GM19099 (cell line): ENCODE results near the gene TCF7L2.

ENCODE experiments used
- POLR2A ChIP-seq: IDR thresholded peaks from 3 replicates; pipeline ENCODE4 v1.6.1; 2011; ENCODE audit warnings: low read depth; ENCODE audit not compliant: insufficient read length; ENCODE audit errors: extremely low read depth

Gene TCF7L2

DNA sequence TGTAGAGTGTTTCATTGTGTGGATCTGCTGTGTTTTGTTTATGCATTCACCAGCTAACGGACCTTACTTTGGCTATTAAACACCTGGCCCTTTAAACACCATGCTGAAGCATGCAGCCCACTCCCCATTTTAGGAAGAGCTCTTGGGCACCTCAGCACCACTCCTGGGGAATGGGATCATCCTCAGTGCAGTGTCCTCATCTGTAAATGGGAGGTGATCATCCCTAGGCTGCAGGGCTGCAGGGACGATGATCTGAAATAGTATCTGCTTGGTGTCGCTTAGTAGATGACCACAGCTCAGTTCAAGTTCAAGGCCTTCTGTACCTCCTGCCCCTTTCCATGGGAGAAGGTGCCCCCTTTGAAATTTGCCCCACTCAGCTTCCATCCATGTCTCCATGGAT lies 229.9 kb downstream of the TCF7L2 start:
- no peak for TF ChIP-seq POLR2A

DNA sequence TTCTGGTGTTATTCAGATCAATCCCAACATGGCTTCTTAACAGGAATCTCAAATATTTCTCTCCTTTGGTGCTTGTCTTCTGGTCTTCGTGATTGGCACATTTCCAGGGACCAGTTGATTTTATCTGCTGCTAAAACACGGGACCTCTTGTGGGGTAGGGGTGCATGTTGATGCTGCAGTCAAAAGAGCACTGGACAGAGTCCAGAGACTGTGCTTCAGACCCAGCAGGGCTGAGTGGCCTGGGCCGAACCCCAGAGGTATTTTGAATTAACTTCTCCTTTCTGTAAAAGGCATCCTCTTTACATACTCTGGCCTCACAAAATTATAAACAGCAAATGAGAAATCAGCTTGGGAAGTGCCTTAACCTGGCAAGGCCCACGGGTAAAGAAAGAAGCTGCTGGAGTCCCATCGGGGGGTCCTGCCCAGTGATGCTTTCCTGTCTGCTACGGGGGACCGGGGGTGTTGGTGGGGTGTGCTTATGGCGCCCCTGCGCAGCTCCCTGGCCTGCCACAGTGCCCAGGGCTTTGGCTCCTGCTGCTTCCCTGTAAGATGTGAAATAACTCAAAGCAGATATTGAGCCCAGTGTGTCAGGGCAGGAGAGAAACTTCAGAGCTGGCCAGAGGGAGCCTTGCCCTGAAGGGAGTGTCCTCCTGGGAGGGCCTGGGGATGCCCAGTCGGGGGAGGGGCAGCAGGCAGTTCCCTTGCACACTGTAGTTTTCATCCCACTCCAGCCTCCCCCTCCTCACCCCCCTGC lies 230.5 kb downstream of the TCF7L2 start:
- no peak for TF ChIP-seq POLR2A

- no peak for TF ChIP-seq POLR2A
Measured at GRCh38 chr10:113182154-113182553, 232.1 kb downstream of the TCF7L2 start.

GRCh38 chr10:113183573-113183972 lies 233.5 kb downstream of the TCF7L2 start:
- no peak for TF ChIP-seq POLR2A

DNA sequence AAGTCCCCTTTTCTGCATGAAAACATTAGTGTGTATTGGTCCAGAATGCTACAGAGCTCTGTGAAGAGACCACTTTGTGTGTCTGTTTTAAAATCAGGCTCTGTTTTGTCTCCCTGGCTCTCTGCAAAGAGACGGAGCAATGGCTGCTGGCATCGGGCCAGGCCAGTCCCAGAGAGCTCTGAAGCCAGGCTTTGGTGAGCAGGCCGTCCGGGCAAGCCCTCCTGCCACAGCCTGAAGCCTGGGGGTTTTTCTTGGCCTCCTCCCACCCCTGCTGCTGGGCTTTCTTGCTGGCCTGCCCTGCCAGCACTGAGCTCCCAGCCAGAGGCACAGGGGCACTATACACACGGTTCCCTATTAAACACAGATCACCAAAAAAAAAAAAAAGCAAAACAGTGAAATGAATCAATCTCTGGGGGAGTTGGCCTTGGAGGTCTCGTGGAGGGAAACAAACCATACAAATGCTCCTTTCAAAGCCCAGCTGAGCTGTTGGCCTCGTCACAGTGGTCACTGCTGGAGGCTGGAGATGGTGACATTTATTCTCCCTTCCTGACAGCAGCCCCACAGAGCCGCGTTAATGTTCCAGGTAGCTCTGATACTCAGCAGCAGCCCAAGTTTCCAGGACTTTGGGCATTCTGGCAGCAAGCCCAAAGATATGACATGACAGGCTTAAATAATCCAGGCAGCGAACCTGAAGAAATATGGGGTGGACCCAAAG lies 237.2 kb downstream of the TCF7L2 start:
- TF ChIP-seq POLR2A = no peak

DNA sequence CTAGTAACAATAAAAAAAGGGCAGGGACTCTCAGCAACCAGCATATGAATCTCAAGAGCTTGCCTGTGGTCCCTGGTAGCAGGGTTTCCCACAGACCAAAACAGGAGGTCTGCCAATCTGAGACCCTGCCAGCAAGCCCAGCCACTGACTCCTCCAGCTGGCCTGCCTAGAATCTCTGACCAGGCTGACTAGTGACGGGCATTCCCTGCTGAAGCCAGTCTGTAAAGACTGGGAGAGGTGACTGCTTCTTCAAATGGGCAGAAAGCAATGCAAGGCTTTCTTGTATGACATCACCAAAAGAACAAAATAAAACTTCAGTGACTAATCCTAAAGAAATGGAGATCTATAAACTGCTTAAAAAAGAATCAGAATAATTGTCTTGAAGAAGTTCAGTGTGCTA lies 249.4 kb downstream of the TCF7L2 start:
- TF ChIP-seq POLR2A = no peak

DNA sequence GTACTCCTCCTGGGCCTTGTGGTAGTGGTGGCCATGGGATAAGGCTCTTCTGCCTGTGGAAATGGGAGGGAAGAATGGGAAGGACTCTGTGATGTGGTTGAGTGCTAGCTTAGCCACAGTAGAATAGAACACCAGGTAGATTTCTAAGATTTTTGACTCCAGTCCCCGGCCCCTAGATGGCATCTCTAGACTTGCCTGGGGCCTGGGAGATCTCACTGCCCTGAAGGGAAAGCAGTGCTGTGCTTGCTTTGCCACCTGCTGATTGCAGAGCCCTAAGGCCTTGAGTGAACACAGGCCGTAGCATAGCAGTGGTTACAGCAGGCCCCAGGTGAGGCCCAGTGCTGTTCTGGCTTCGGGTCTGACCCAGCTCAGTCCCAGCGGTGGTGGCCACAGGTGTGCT lies 252.0 kb downstream of the TCF7L2 start:
- TF ChIP-seq POLR2A = no peak

DNA sequence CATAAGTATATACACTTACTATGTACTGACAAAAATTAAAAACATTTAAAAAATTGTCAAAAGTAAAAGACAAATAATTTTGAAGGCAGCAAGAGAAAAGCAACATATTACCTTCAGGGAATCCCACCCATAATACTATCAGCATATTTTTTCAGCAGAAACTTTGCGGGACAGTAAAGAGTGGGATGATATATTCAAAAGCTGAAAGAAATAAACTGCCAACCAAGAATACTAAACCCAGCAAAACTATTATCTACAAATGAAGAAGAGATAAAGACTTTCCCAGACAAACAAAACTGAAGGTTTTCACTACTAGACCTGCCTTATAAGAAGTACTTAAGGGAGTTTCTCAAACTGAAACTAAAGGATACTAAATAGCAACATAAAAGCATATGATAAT lies 257.9 kb downstream of the TCF7L2 start:
- TF ChIP-seq POLR2A = no peak

DNA sequence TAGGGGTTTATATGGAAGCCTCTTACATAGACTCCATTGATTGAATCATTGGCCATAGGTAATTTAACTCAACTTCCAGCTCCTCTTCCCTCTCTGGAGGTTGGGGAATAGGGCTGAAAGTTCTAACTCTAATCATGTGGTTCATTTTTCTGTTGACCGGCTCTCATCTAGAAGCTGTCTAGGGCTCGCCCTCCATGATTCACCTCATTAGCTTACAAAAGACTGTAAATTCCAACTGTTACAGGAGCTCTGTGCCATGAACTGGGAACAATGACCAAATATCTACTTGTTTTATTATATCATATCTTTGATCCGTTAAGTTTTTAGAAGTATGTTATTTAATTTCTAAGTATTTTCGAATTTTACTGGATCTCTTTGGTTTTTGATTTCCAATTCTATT lies 263.0 kb downstream of the TCF7L2 start:
- TF ChIP-seq POLR2A = no peak

DNA sequence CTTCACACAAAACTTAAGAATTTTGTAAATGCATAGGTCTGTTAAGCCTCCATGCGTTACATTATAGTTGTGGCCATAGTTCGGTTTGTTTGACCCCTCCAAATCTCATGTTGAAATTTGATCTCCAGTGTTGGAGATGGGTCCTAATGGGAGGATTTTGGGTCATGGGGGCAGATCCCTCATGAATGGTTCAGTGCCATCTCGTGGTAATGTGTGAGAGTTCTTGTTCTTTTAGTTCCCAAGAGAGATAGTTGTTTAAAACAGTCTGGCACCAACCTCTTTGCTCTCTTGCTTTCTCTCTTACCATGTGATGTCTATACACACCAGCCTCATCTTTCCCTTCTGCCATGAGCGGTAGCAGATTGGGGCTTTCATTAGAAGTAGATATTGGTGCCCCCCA lies 264.3 kb downstream of the TCF7L2 start:
- no peak for TF ChIP-seq POLR2A

GRCh38 chr10:113216102-113216501 lies 266.1 kb downstream of the TCF7L2 start:
- no peak for TF ChIP-seq POLR2A
